K562 (cell line): ENCODE measurements around the gene ALOX12. TPM values are rescaled to one million over a fixed set of nuclear protein-coding genes. Genes with fewer than 3 reads are reported as not detected.
A peak's percentile ranks its signal among the peaks of the same experiment; 100 is the strongest.

ENCODE experiments used
- BRF1 ChIP-seq: IDR thresholded peaks from 3 replicates; pipeline ENCODE4 v1.6.1; 2011; ENCODE audit warnings: borderline replicate concordance, mild to moderate bottlenecking; ENCODE audit not compliant: insufficient read length; ENCODE audit errors: extremely low read depth
- E2F1 ChIP-seq: sonication (generic); formaldehyde crosslinking; IDR thresholded peaks from 2 replicates; pipeline ENCODE4 v1.8.1; 2023; ENCODE audit warnings: mild to moderate bottlenecking, missing genetic modification reagents, moderate library complexity
- NELFE ChIP-seq: IDR thresholded peaks from 2 replicates; pipeline ENCODE4 v1.6.1; 2011; ENCODE audit warnings: mild to moderate bottlenecking; ENCODE audit not compliant: insufficient read depth, insufficient read length
- PCBP2 ChIP-seq: fragments of 200-400 bp; formaldehyde crosslinking; IDR thresholded peaks from 2 replicates; pipeline ENCODE4 v1.6.1; 2018; ENCODE audit warnings: low read length, low read depth, mild to moderate bottlenecking, moderate library complexity; ENCODE audit not compliant: poor library complexity, severe bottlenecking
- ZNF121 ChIP-seq: sonication (generic); formaldehyde crosslinking; conservative IDR thresholded peaks from 2 replicates; pipeline ENCODE4 v1.8.0; 2022; ENCODE audit warnings: missing genetic modification reagents
- ZNF212 ChIP-seq: fragments of 450-650 bp; formaldehyde crosslinking; IDR thresholded peaks from 2 replicates; pipeline ENCODE4 v1.4.0; 2020; ENCODE audit warnings: mild to moderate bottlenecking
- ZNF445 ChIP-seq: fragments of 250-450 bp; sonication (Bioruptor Pico); IDR thresholded peaks from 2 replicates; pipeline ENCODE4 v1.4.0; 2020; ENCODE audit warnings: low read depth, mild to moderate bottlenecking, moderate library complexity
- polyA plus RNA-seq, 8 experiments: library from polyadenylated mRNA; depleted of rRNA in 4 of 8; stranded (reverse) in 5 of 8; unstranded in 3 of 8; fragments of >200 nt; fragmentation: Nextera tagmentation in 2 of 8; fragmentation: Illumina TruSeq in 1 of 8; extraction: Ambion mirVana in 2 of 8; extraction: Trizol in 1 of 8; gene quantifications; 2 replicates each; pipeline versions ENCODE4 v1.2.1 to v1.2.3, GENCODE V29; 2011 to 2014; ENCODE audit warnings: inconsistent platforms in 1 of 8, missing spikeins in 1 of 8
- total RNA-seq, 7 experiments: library from RNA; depleted of rRNA in 6 of 7; stranded (reverse); fragments of >200 nt in 6 of 7; fragmentation: Illumina TruSeq in 2 of 7; extraction: Trizol in 2 of 7; gene quantifications; 2 replicates each; pipeline versions ENCODE4 v1.2.1 to v1.2.3, GENCODE V29; 2011 to 2021; ENCODE audit warnings: low replicate concordance in 1 of 7
- TF ChIP-seq, protein P1 (sequence below), 3 experiments: fragments of 200-800 bp in 1 of 3; fragments of 250-450 bp in 1 of 3; fragments of 450-650 bp in 1 of 3; sonication (Bioruptor Pico) in 1 of 3; sonication (Bioruptor generic) in 1 of 3; formaldehyde crosslinking in 1 of 3; IDR thresholded peaks; 2 replicates each; pipeline versions ENCODE4 v1.6.1 to v1.8.0; 2016 to 2022; ENCODE audit warnings: mild to moderate bottlenecking in 2 of 3, missing genetic modification characterization in 2 of 3, missing compliant biosample characterization in 1 of 3, moderate library complexity in 1 of 3
- TF ChIP-seq, protein P2 (sequence below): sonication (generic); formaldehyde crosslinking; IDR thresholded peaks from 2 replicates; pipeline ENCODE4 v1.8.0; 2022; ENCODE audit warnings: missing genetic modification reagents, mild to moderate bottlenecking, borderline replicate concordance
- TF ChIP-seq, protein P3 (sequence below): fragments of 250-450 bp; sonication (Bioruptor Pico); IDR thresholded peaks from 2 replicates; pipeline ENCODE4 v1.6.1; 2021; ENCODE audit warnings: mild to moderate bottlenecking
- TF ChIP-seq, protein P4 (sequence below): fragments of 450-650 bp; IDR thresholded peaks from 2 replicates; pipeline ENCODE4 v1.6.1; 2018; ENCODE audit warnings: mild to moderate bottlenecking, low read depth; ENCODE audit not compliant: partially characterized antibody
- TF ChIP-seq, protein P5 (sequence below): fragments of 450-650 bp; IDR thresholded peaks from 2 replicates; pipeline ENCODE4 v1.6.1; 2017; ENCODE audit warnings: antibody characterized with exemption
- TF ChIP-seq, protein P6 (sequence below): fragments of 250-450 bp; sonication (Bioruptor Pico); IDR thresholded peaks from 2 replicates; pipeline ENCODE4 v1.8.0; 2022; ENCODE audit warnings: moderate library complexity, mild to moderate bottlenecking, inconsistent platforms

Gene ALOX12
- total and polyA plus RNA-seq, 9 of the 15 experiments (the other 6 are each of a cell fraction or from before 2014, with no cell fraction given), result 0.09 to 1.1 (median 0.47) TPM; not detected in 1

DNA sequence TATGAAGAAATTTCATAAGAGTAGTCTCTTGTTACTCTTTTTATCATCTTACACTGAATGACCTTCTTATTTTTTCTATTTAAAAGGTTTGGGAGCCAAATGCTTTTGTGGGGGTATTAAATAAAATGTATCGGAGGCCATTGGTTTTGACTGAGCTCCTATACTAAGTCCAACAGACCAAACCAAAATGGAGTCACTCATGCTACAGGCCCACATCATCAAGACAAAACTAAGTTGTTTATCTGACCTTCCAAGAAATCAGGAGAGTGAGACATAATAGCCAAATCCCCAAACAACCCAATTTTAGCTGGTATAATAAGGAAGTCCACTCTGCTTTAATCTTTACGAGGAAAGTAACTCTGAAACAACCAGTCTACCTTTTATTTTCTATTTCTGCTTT, 48.1 kb upstream of the ALOX12 start (continued):
- TF ChIP-seq E2F1 (CRISPR knock-in tag) (no peak), NELFE (no peak), ZNF121 (CRISPR knock-in tag) (no peak), ZNF445 (CRISPR knock-in tag) (peak; percentile 84; the same call in 1 of the 2 replicates), PCBP2 (no peak), ZNF212 (CRISPR knock-in tag) (peak; percentile 82; the same call in 1 of the 2 replicates), BRF1 (no peak)
- TF ChIP-seq, protein P1, sequence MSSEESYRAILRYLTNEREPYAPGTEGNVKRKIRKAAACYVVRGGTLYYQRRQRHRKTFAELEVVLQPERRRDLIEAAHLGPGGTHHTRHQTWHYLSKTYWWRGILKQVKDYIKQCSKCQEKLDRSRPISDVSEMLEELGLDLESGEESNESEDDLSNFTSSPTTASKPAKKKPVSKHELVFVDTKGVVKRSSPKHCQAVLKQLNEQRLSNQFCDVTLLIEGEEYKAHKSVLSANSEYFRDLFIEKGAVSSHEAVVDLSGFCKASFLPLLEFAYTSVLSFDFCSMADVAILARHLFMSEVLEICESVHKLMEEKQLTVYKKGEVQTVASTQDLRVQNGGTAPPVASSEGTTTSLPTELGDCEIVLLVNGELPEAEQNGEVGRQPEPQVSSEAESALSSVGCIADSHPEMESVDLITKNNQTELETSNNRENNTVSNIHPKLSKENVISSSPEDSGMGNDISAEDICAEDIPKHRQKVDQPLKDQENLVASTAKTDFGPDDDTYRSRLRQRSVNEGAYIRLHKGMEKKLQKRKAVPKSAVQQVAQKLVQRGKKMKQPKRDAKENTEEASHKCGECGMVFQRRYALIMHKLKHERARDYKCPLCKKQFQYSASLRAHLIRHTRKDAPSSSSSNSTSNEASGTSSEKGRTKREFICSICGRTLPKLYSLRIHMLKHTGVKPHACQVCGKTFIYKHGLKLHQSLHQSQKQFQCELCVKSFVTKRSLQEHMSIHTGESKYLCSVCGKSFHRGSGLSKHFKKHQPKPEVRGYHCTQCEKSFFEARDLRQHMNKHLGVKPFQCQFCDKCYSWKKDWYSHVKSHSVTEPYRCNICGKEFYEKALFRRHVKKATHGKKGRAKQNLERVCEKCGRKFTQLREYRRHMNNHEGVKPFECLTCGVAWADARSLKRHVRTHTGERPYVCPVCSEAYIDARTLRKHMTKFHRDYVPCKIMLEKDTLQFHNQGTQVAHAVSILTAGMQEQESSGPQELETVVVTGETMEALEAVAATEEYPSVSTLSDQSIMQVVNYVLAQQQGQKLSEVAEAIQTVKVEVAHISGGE (CRISPR knock-in tag; IDR thresholded peaks at IDR 0.05), result no peak; a peak in 1 of 6 replicates
- TF ChIP-seq, protein P2, sequence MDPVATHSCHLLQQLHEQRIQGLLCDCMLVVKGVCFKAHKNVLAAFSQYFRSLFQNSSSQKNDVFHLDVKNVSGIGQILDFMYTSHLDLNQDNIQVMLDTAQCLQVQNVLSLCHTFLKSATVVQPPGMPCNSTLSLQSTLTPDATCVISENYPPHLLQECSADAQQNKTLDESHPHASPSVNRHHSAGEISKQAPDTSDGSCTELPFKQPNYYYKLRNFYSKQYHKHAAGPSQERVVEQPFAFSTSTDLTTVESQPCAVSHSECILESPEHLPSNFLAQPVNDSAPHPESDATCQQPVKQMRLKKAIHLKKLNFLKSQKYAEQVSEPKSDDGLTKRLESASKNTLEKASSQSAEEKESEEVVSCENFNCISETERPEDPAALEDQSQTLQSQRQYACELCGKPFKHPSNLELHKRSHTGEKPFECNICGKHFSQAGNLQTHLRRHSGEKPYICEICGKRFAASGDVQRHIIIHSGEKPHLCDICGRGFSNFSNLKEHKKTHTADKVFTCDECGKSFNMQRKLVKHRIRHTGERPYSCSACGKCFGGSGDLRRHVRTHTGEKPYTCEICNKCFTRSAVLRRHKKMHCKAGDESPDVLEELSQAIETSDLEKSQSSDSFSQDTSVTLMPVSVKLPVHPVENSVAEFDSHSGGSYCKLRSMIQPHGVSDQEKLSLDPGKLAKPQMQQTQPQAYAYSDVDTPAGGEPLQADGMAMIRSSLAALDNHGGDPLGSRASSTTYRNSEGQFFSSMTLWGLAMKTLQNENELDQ (CRISPR knock-in tag), result no peak
- TF ChIP-seq, protein P3, sequence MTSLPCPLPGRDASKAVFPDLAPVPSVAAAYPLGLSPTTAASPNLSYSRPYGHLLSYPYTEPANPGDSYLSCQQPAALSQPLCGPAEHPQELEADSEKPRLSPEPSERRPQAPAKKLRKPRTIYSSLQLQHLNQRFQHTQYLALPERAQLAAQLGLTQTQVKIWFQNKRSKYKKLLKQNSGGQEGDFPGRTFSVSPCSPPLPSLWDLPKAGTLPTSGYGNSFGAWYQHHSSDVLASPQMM (CRISPR knock-in tag), result no peak
- TF ChIP-seq, protein P4, sequence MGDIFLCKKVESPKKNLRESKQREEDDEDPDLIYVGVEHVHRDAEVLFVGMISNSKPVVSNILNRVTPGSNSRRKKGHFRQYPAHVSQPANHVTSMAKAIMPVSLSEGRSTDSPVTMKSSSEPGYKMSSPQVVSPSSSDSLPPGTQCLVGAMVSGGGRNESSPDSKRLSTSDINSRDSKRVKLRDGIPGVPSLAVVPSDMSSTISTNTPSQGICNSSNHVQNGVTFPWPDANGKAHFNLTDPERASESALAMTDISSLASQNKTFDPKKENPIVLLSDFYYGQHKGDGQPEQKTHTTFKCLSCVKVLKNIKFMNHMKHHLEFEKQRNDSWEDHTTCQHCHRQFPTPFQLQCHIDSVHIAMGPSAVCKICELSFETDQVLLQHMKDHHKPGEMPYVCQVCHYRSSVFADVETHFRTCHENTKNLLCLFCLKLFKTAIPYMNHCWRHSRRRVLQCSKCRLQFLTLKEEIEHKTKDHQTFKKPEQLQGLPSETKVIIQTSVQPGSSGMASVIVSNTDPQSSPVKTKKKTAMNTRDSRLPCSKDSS, result no peak
- TF ChIP-seq, protein P5, sequence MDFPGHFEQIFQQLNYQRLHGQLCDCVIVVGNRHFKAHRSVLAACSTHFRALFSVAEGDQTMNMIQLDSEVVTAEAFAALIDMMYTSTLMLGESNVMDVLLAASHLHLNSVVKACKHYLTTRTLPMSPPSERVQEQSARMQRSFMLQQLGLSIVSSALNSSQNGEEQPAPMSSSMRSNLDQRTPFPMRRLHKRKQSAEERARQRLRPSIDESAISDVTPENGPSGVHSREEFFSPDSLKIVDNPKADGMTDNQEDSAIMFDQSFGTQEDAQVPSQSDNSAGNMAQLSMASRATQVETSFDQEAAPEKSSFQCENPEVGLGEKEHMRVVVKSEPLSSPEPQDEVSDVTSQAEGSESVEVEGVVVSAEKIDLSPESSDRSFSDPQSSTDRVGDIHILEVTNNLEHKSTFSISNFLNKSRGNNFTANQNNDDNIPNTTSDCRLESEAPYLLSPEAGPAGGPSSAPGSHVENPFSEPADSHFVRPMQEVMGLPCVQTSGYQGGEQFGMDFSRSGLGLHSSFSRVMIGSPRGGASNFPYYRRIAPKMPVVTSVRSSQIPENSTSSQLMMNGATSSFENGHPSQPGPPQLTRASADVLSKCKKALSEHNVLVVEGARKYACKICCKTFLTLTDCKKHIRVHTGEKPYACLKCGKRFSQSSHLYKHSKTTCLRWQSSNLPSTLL, result no peak
- TF ChIP-seq, protein P6, sequence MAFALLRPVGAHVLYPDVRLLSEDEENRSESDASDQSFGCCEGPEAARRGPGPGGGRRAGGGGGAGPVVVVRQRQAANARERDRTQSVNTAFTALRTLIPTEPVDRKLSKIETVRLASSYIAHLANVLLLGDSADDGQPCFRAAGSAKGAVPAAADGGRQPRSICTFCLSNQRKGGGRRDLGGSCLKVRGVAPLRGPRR, result 0 out of 2 replicates have a peak, but pooled peaks have one; percentile 39
